Endothelial cell of umbilical vein (primary cell): ENCODE results near the gene NF2. TPM values are rescaled to one million over a fixed set of nuclear protein-coding genes. Genes with fewer than 3 reads are reported as not detected.
A peak's percentile ranks its signal among the peaks of the same experiment; 100 is the strongest.

Source experiments
- BruUV-seq: library from RNA; stranded (reverse); fragments of 400-500 nt; replicated peaks from 2 replicates; lab custom pipeline; 2021; lab: Mats Ljungman, UMichigan
- CTCF ChIA-PET: fragments of 300-600, 350-600 bp; sonication (Branson Sonifier 250); formaldehyde crosslinking; loops from one replicate; lab custom pipeline; 2021; ENCODE audit warnings: antibody characterized with exemption, inconsistent platforms; lab: Charles Lee
- POLR2A ChIA-PET: fragments of 300-600, 350-600 bp; sonication (Branson Sonifier 250); formaldehyde crosslinking; loops from one replicate; lab custom pipeline; 2021; ENCODE audit warnings: antibody characterized with exemption, inconsistent platforms; lab: Charles Lee
- DNase-seq: peaks from one replicate; pipeline ENCODE4 v3.0.0-alpha.2; 2011; ENCODE audit warnings: low read depth, low spot score
- FAIRE-seq: peaks from 2 replicates; lab custom pipeline; 2011; peaks lifted over from hg19 to GRCh38; lab: Jason Lieb, UNC
- H2AFZ ChIP-seq: 2 replicates; pipeline ENCODE4 v1.6.0; 2012; ENCODE audit warnings: low read depth, low read length, control low read depth, inconsistent platforms
- H3K27ac ChIP-seq: 2 replicates; pipeline ENCODE4 v1.5.1; 2011; ENCODE audit warnings: low read depth, mild to moderate bottlenecking, control low read depth, low read length, moderate library complexity; ENCODE audit not compliant: insufficient read depth
- H3K27me3 ChIP-seq, 2 experiments: 2 replicates each; pipeline versions ENCODE4 v1.6.0 to v1.6.1; 2011; ENCODE audit warnings: low read length in 2 of 2, mixed read lengths in 1 of 2; ENCODE audit not compliant: control insufficient read depth in 2 of 2, insufficient read depth in 2 of 2
- H3K36me3 ChIP-seq, 2 experiments: 2 replicates in 1 of 2; 3 replicates in 1 of 2; pipeline ENCODE4 v1.5.1; 2011; ENCODE audit warnings: low read length in 2 of 2, mild to moderate bottlenecking in 1 of 2, moderate library complexity in 1 of 2; ENCODE audit not compliant: control insufficient read depth in 2 of 2, insufficient read depth in 2 of 2; ENCODE audit errors: extremely low read depth in 1 of 2
- H3K4me1 ChIP-seq: 3 replicates; pipeline ENCODE4 v1.5.1; 2011; ENCODE audit warnings: mild to moderate bottlenecking, low read length; ENCODE audit not compliant: control insufficient read depth, insufficient read depth; ENCODE audit errors: extremely low read depth
- H3K4me2 ChIP-seq: 2 replicates; pipeline ENCODE4 v1.6.1; 2011; ENCODE audit warnings: low read length, control low read depth, mixed read lengths; ENCODE audit not compliant: insufficient read depth
- H3K4me3 ChIP-seq, 3 experiments: fragments of 200-600 bp in 1 of 3; sonication (generic), shearing (Covaris generic) in 1 of 3; replicated peaks in 1 of 3; 2 replicates each; pipeline ENCODE4 v1.5.1; 2011 to 2016; ENCODE audit warnings: control low read depth in 3 of 3, low read length in 3 of 3, mild to moderate bottlenecking in 2 of 3, inconsistent platforms in 1 of 3, low read depth in 1 of 3, moderate library complexity in 1 of 3; ENCODE audit not compliant: insufficient read depth in 1 of 3
- H3K79me2 ChIP-seq: 2 replicates; pipeline ENCODE4 v1.6.0; 2012; ENCODE audit warnings: low read length, inconsistent platforms; ENCODE audit not compliant: control insufficient read depth, insufficient read depth
- H3K9ac ChIP-seq: replicated peaks from 2 replicates; pipeline ENCODE3; 2011; ENCODE audit warnings: low read length, control low read depth; ENCODE audit not compliant: insufficient read depth; ENCODE audit errors: extremely low read depth
- H3K9me1 ChIP-seq: replicated peaks from 3 replicates; pipeline ENCODE4 v1.6.0; 2011; ENCODE audit warnings: mild to moderate bottlenecking, low read length; ENCODE audit not compliant: control insufficient read depth, insufficient read depth; ENCODE audit errors: extremely low read depth
- H3K9me3 ChIP-seq: replicated peaks from 2 replicates; pipeline ENCODE4 v1.5.1; 2012; ENCODE audit warnings: low read length, inconsistent platforms; ENCODE audit not compliant: control insufficient read depth, insufficient read depth
- H4K20me1 ChIP-seq: replicated peaks from 2 replicates; pipeline ENCODE3; 2011; ENCODE audit warnings: mild to moderate bottlenecking, low read length; ENCODE audit not compliant: control insufficient read depth, insufficient read depth; ENCODE audit errors: extremely low read depth
- EZH2 ChIP-seq: IDR thresholded peaks from 2 replicates; pipeline ENCODE4 v1.6.1; 2012; ENCODE audit warnings: borderline replicate concordance, low read depth, mild to moderate bottlenecking, moderate library complexity, low read length, inconsistent platforms; ENCODE audit not compliant: severe bottlenecking
- FOS ChIP-seq: IDR thresholded peaks from 2 replicates; pipeline ENCODE4 v1.6.1; 2011; ENCODE audit warnings: mild to moderate bottlenecking, low read length, moderate library complexity, borderline replicate concordance; ENCODE audit not compliant: insufficient read depth
- GATA2 ChIP-seq: IDR thresholded peaks from 2 replicates; pipeline ENCODE4 v1.7.0; 2011; ENCODE audit warnings: low read depth, mild to moderate bottlenecking, moderate library complexity, mixed read lengths, low read length; ENCODE audit not compliant: insufficient read length, insufficient read depth
- JUN ChIP-seq: IDR thresholded peaks from 2 replicates; pipeline ENCODE4 v1.6.1; 2011; ENCODE audit warnings: borderline replicate concordance, low read depth; ENCODE audit not compliant: insufficient read length, insufficient read depth
- MAX ChIP-seq: IDR thresholded peaks from 2 replicates; pipeline ENCODE4 v1.6.1; 2011; ENCODE audit not compliant: insufficient read depth, insufficient read length
- MYC ChIP-seq: IDR thresholded peaks from one replicate; pipeline ENCODE4 v1.6.1; 2011; ENCODE audit warnings: mild to moderate bottlenecking, low read depth, low read length
- POLR2A ChIP-seq: IDR thresholded peaks from 2 replicates; pipeline ENCODE4 v1.6.1; 2012; ENCODE audit warnings: low read depth, mild to moderate bottlenecking, control low read depth, low read length
- POLR2AphosphoS5 ChIP-seq: IDR thresholded peaks from 2 replicates; pipeline ENCODE4 v1.6.1; 2012; ENCODE audit warnings: low read depth, mild to moderate bottlenecking, control low read depth, low read length, moderate library complexity; ENCODE audit not compliant: insufficient read depth
- dilution Hi-C: fragments of 300-500 bp; cut with MboI; formaldehyde crosslinking; loops from one replicate; pipeline ENCODE4 v1.15.0; 2019; ENCODE audit warnings: low sequenced_read_pairs; ENCODE audit not compliant: extremely low pct_ligation_motif_present
- intact Hi-C: fragments of 100-400 bp; cut with micrococcal nuclease; formaldehyde crosslinking; loops from one replicate; pipeline ENCODE4 v1.10.0; 2022
- polyA plus RNA-seq, 4 experiments: library from polyadenylated mRNA; depleted of rRNA in 3 of 4; stranded (reverse) in 3 of 4; unstranded in 1 of 4; fragments of >200 nt; gene quantifications; 2 replicates each; pipeline versions ENCODE4 v1.2.1 to v1.2.3, GENCODE V29; 2011 to 2012; ENCODE audit warnings: missing spikeins in 1 of 4
- total RNA-seq: library from RNA; stranded (reverse); gene quantifications from 2 replicates; pipeline ENCODE4 v1.2.3, GENCODE V29; 2021
- TF ChIP-seq, protein P1 (sequence below), 2 donors: IDR thresholded peaks; 1 replicate in 1 of 2; 2 replicates in 1 of 2; pipeline ENCODE4 v1.5.1; 2011; ENCODE audit warnings: low read length in 2 of 2, mild to moderate bottlenecking in 2 of 2, moderate library complexity in 2 of 2, control low read depth in 1 of 2, inconsistent platforms in 1 of 2, low read depth in 1 of 2; ENCODE audit not compliant: insufficient read depth in 1 of 2; ENCODE audit errors: extremely low read depth in 1 of 2

NF2 gene
- total and polyA plus RNA-seq, 2 donors (not counting 3 experiments of a cell fraction or from before 2014, with no cell fraction given) = 27.8 to 115 TPM

- H4K20me1 ChIP-seq = no peaks in the 10 kb centered on the region
- intact Hi-C loops = no loop called here
- dilution Hi-C loops = no loop called here
- FAIRE-seq = peak; percentile 78
- no peaks in the 10 kb centered on the region for H3K9me1 ChIP-seq
- no peak overlapping the region for H3K4me2 ChIP-seq
- POLR2A ChIA-PET = no interaction called here
- no peaks in the 10 kb centered on the region for H3K9me3 ChIP-seq
- H3K79me2 ChIP-seq = no peaks in the 10 kb centered on the region
- peak; percentile 42 for DNase-seq
- no peak overlapping the region for H2AFZ ChIP-seq
- TF ChIP-seq POLR2A = no peak
- peak; percentile 19 for TF ChIP-seq JUN
- no peaks in the 10 kb centered on the region for H3K36me3 ChIP-seq
- no peak overlapping the region for H3K4me3 ChIP-seq
- CTCF ChIA-PET = interaction anchor here (0.6 to 3.8 kb wide), 8 partner anchors 11 to 501 kb away, joined by 3 to 28 read pairs (median 4); no protein-coding TSS in a partner anchor
- no peaks in the 10 kb centered on the region for H3K4me1 ChIP-seq
- H3K27ac ChIP-seq = no peak overlapping the region
- no peaks in the 10 kb centered on the region for H3K27me3 ChIP-seq
- H3K9ac ChIP-seq = no peak overlapping the region
- no TSS peak for BruUV-seq
Observed at GRCh38 chr22:29587938-29588699, 15.3 kb upstream of the NF2 start.

- Histone ChIP-seq H4K20me1 (no peaks in the 10 kb centered on the region), H3K9me1 (no peaks in the 10 kb centered on the region), H3K4me2 (no peak overlapping the region), H3K4me3 (no peak overlapping the region), H3K27me3 (no peaks in the 10 kb centered on the region), H3K36me3 (no peaks in the 10 kb centered on the region), H3K27ac (no peak overlapping the region), H3K9me3 (no peaks in the 10 kb centered on the region), H2AFZ (no peak overlapping the region), H3K9ac (no peak overlapping the region), H3K79me2 (no peaks in the 10 kb centered on the region), H3K4me1 (no peaks in the 10 kb centered on the region)
- no TSS peak for BruUV-seq
- intact Hi-C loops = no loop called here
- dilution Hi-C loops = no loop called here
- DNase-seq (no peak), FAIRE-seq (no peak)
- TF ChIP-seq POLR2AphosphoS5 (no peak), EZH2 (no peak), FOS (no peak), MAX (no peak), JUN (no peak), MYC (no peak), POLR2A (no peak), GATA2 (no peak)
- TF ChIP-seq, protein P1, sequence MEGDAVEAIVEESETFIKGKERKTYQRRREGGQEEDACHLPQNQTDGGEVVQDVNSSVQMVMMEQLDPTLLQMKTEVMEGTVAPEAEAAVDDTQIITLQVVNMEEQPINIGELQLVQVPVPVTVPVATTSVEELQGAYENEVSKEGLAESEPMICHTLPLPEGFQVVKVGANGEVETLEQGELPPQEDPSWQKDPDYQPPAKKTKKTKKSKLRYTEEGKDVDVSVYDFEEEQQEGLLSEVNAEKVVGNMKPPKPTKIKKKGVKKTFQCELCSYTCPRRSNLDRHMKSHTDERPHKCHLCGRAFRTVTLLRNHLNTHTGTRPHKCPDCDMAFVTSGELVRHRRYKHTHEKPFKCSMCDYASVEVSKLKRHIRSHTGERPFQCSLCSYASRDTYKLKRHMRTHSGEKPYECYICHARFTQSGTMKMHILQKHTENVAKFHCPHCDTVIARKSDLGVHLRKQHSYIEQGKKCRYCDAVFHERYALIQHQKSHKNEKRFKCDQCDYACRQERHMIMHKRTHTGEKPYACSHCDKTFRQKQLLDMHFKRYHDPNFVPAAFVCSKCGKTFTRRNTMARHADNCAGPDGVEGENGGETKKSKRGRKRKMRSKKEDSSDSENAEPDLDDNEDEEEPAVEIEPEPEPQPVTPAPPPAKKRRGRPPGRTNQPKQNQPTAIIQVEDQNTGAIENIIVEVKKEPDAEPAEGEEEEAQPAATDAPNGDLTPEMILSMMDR (IDR thresholded peaks at IDR 0.05; ENCODE audit: extremely low read depth in 1 of 2, insufficient read depth in 1 of 2, low read depth in 1 of 2, low read length in 2 of 2) = no peak
- ChIA-PET CTCF (interaction anchor here (1.5 kb wide), 1 partner anchor 29 kb away, joined by 4 read pairs; no protein-coding TSS in a partner anchor), POLR2A (interaction anchor here (0.7 kb wide), 1 partner anchor 12 kb away, joined by 3 read pairs; no protein-coding TSS in a partner anchor)
Observed at GRCh38 chr22:29593923-29594322, 9.5 kb upstream of the NF2 start.
